Upper lobe of left lung (tissue), 6 donors: ENCODE measurements around the gene HOXA5. TPM values are rescaled to one million over a fixed set of nuclear protein-coding genes. Genes with fewer than 3 reads are reported as not detected.

ENCODE experiments used
- ATAC-seq, 2 donors: fragments of 200-7000 bp; cut with Tn5 transposase; one replicate each; pipeline ENCODE4 v1.9.1; 2022; ENCODE audit warnings: mild to moderate bottlenecking in 2 of 2, moderate library complexity in 2 of 2; ENCODE audit not compliant: low FRiP score in 2 of 2
- DNase-seq, 2 donors: peaks; one replicate each; pipeline ENCODE4 v3.0.0-alpha.2; 2019 to 2020
- H3K27ac ChIP-seq, 4 donors: fragments of 200-600 bp; sonication (generic); one replicate each; pipeline ENCODE4 v1.5.1; 2016 to 2019
- H3K27me3 ChIP-seq, 4 donors: fragments of 200-600 bp; sonication (generic); one replicate each; pipeline ENCODE4 v1.5.1; 2017 to 2019
- H3K36me3 ChIP-seq, 4 donors: fragments of 200-600 bp; sonication (generic); one replicate each; pipeline ENCODE4 v1.5.1; 2016 to 2019
- H3K4me1 ChIP-seq, 4 donors: fragments of 200-600 bp; sonication (generic); one replicate each; pipeline ENCODE4 v1.5.1; 2018 to 2019
- H3K4me3 ChIP-seq, 4 donors: fragments of 200-600 bp; sonication (generic); one replicate each; pipeline ENCODE4 v1.5.1; 2017 to 2019; ENCODE audit warnings: mild to moderate bottlenecking in 2 of 4, moderate library complexity in 1 of 4
- H3K9me3 ChIP-seq, 4 donors: fragments of 200-600 bp; sonication (generic); one replicate each; pipeline ENCODE4 v1.5.1; 2018 to 2019
- CTCF ChIP-seq, 6 experiments: fragments of 450-650 bp in 4 of 6; fragments of 200-600 bp in 2 of 6; sonication (generic) in 2 of 6; IDR thresholded peaks; one replicate each; pipeline ENCODE4 v1.5.1; 2016 to 2019; ENCODE audit warnings: antibody characterized with exemption in 6 of 6
- EP300 ChIP-seq, 4 donors: sonication (generic); formaldehyde crosslinking; IDR thresholded peaks; one replicate each; pipeline ENCODE4 v1.5.1; 2017; ENCODE audit warnings: antibody characterized with exemption in 4 of 4, control low read depth in 2 of 4
- POLR2A ChIP-seq, 4 donors: fragments of 450-650 bp; IDR thresholded peaks; one replicate each; pipeline ENCODE4 v1.5.1; 2016 to 2017; ENCODE audit warnings: antibody characterized with exemption in 4 of 4, mild to moderate bottlenecking in 2 of 4
- POLR2AphosphoS5 ChIP-seq, 2 donors: sonication (generic); formaldehyde crosslinking; IDR thresholded peaks; one replicate each; pipeline ENCODE4 v1.5.1; 2017; ENCODE audit warnings: antibody characterized with exemption in 2 of 2
- WGBS, 2 donors: methylation state at CpG; one replicate each; pipeline ENCODE4 v1.1.5; 2017 to 2018; 5-methylcytosine and 5-hydroxymethylcytosine counted together
- total RNA-seq, 6 donors: library from RNA; depleted of rRNA in 4 of 6; stranded (reverse); fragments of >200 nt in 4 of 6; gene quantifications; one replicate each; pipeline versions ENCODE4 v1.1.0 to v1.2.1, GENCODE V29; 2016 to 2021
- donor health status: DM: no; HTN: no; CAD: no; lungs with moderate emphysema.
- donor health status: DM: no; HTN: yes; CAD: no; lungs with severe emphysema.

The HOXA5 gene
- total RNA-seq, 6 donors from 2014 or later: 7.8 to 79.9 (median 16.9) TPM

DNA sequence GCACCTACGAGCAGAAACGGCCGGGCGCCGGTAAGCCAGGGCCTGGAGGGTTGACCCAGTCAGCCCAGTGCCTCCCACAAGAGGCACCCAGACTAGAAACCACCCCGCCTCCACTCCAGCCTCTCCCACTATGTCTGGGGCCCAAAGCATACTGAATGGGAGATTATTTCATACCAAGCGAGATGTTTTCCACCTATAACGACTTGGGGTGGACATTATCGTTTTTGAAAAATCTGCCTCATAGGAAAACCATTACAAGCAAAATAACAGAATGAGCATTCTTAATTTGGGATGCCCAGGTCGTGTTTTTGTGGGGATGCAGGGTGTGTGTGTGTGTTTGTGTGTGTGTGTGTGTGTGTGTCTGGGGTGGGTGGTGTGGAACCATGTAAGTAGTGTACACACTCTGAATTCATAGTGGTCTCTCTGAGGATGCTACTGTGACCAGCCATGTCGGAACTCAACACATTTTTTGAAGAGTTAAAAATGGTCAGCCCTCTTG, 2.5 kb upstream of the HOXA5 start:
- H3K4me3 ChIP-seq: peak overlapping the region in 3 of 4 donors; percentile 49 to 74 (median 62)
- TF ChIP-seq CTCF (IDR thresholded peaks at IDR 0.05) (no peak), EP300 (IDR thresholded peaks at IDR 0.05) (no peak), POLR2A (IDR thresholded peaks at IDR 0.05) (no peak), POLR2AphosphoS5 (IDR thresholded peaks at IDR 0.05) (no peak)
- DNase-seq (no peak), ATAC-seq (no peak)
- H3K4me1 ChIP-seq: peaks cover 16 to 43% (median 22%) of the 10 kb centered on the region in 4 donors
- H3K27ac ChIP-seq: peak overlapping the region; percentile 84 to 95 (median 88)
- no peaks in the 10 kb centered on the region for H3K36me3 ChIP-seq
- no peaks in the 10 kb centered on the region for H3K9me3 ChIP-seq
- 56 to 71% methylated on average over 11 of the region's 11 CpGs for WGBS, 2 donors
- peaks cover 0 to 35% (median 14%) of the 10 kb centered on the region in 4 donors for H3K27me3 ChIP-seq

- no peak for ATAC-seq
- H3K27ac ChIP-seq: peak overlapping the region; percentile 84 to 95 (median 88)
- H3K4me1 ChIP-seq: peaks cover 11 to 37% (median 16%) of the 10 kb centered on the region in 4 donors
- no peak for TF ChIP-seq EP300 (IDR thresholded peaks at IDR 0.05)
- no peak for TF ChIP-seq POLR2A (IDR thresholded peaks at IDR 0.05)
- TF ChIP-seq POLR2AphosphoS5 (IDR thresholded peaks at IDR 0.05): no peak
- TF ChIP-seq CTCF (IDR thresholded peaks at IDR 0.05): no peak
- WGBS, 2 donors: 40 to 53% methylated on average over 37 to 47 of the region's 47 CpGs
- no peaks in the 10 kb centered on the region for H3K36me3 ChIP-seq
- H3K27me3 ChIP-seq: peaks cover 0 to 34% (median 13%) of the 10 kb centered on the region in 4 donors
- peak overlapping the region in 3 of 4 donors; percentile 49 to 74 (median 62) for H3K4me3 ChIP-seq
- no peaks in the 10 kb centered on the region for H3K9me3 ChIP-seq
- DNase-seq: peak in 1 of 2 donors; percentile 85
These were observed 1.9 kb upstream of the HOXA5 start for GRCh38 chr7:27145165-27145913.

GRCh38 chr7:27144781-27145164, 1.3 kb upstream of the HOXA5 start:
- Histone ChIP-seq H3K36me3 (no peaks in the 10 kb centered on the region), H3K4me3 (peak overlapping the region in 3 of 4 donors; percentile 49 to 74 (median 62)), H3K9me3 (no peaks in the 10 kb centered on the region), H3K4me1 (peaks cover 10 to 32% (median 13%) of the 10 kb centered on the region in 4 donors), H3K27me3 (peaks cover 0 to 29% (median 13%) of the 10 kb centered on the region in 4 donors), H3K27ac (peak overlapping the region; percentile 84 to 95 (median 88))
- TF ChIP-seq POLR2A (IDR thresholded peaks at IDR 0.05): no peak
- no peak for TF ChIP-seq POLR2AphosphoS5 (IDR thresholded peaks at IDR 0.05)
- no peak for TF ChIP-seq EP300 (IDR thresholded peaks at IDR 0.05)
- TF ChIP-seq CTCF (IDR thresholded peaks at IDR 0.05): no peak
- ATAC-seq: no peak
- peak in 1 of 2 donors; percentile 85 for DNase-seq
- 12 to 38% methylated on average over 9 to 31 of the region's 31 CpGs for WGBS, 2 donors

GRCh38 chr7:27143950-27144780, 684 bp upstream of the HOXA5 start:
- DNase-seq (no peak), ATAC-seq (no peak)
- Histone ChIP-seq H3K4me1 (peaks cover 10 to 32% (median 13%) of the 10 kb centered on the region in 4 donors), H3K36me3 (no peaks in the 10 kb centered on the region), H3K4me3 (peak overlapping the region in 3 of 4 donors; percentile 49 to 74 (median 62)), H3K27me3 (peaks cover 0 to 28% (median 12%) of the 10 kb centered on the region in 4 donors), H3K9me3 (no peaks in the 10 kb centered on the region), H3K27ac (peak overlapping the region; percentile 84 to 95 (median 88))
- WGBS, 2 donors: 29 to 41% methylated on average over 40 of the region's 40 CpGs
- peak in 1 of 6 experiments; percentile 70 for TF ChIP-seq CTCF (IDR thresholded peaks at IDR 0.05)
- no peak for TF ChIP-seq POLR2AphosphoS5 (IDR thresholded peaks at IDR 0.05)
